PFSK-1 (cell line): Measurements from ENCODE around the gene FAM120B.

Experiments
- FOXP2 ChIP-seq: optimal IDR thresholded peaks from 2 replicates; pipeline ENCODE3; 2011; ENCODE audit warnings: borderline replicate concordance, control low read depth, inconsistent platforms; ENCODE audit not compliant: insufficient read depth; ENCODE audit errors: extremely low read length, extremely low read depth
- POLR2AphosphoS5 ChIP-seq: IDR thresholded peaks from 2 replicates; pipeline ENCODE4 v1.6.1; 2012; ENCODE audit warnings: low read depth, mild to moderate bottlenecking, control low read depth, low read length, moderate library complexity
- REST ChIP-seq, 2 experiments: IDR thresholded peaks; 2 replicates each; pipeline versions ENCODE4 v1.6.1 to v1.8.0; 2011 to 2012; ENCODE audit warnings: low read depth in 2 of 2, low read length in 2 of 2, control low read depth in 1 of 2, inconsistent platforms in 1 of 2, mild to moderate bottlenecking in 1 of 2, moderate library complexity in 1 of 2; ENCODE audit not compliant: insufficient read depth in 1 of 2
- SIN3A ChIP-seq: IDR thresholded peaks from 2 replicates; pipeline ENCODE4 v1.6.1; 2012; ENCODE audit warnings: mild to moderate bottlenecking, low read length, moderate library complexity, borderline replicate concordance; ENCODE audit not compliant: insufficient read depth
- TAF1 ChIP-seq: IDR thresholded peaks from 2 replicates; pipeline ENCODE4 v1.6.1; 2012; ENCODE audit warnings: low read length, control low read depth, borderline replicate concordance; ENCODE audit not compliant: insufficient read depth

Gene FAM120B

GRCh38 chr6:170370416-170370815, 63.9 kb downstream of the FAM120B start:
- no peak for TF ChIP-seq FOXP2
- TF ChIP-seq SIN3A = no peak
- TF ChIP-seq TAF1 = no peak
- no peak for TF ChIP-seq REST (IDR thresholded peaks at IDR 0.05; ENCODE audit: insufficient read depth in 1 of 2, low read depth in 2 of 2, low read length in 2 of 2)
- TF ChIP-seq POLR2AphosphoS5 = no peak

GRCh38 chr6:170371080-170371479, 64.5 kb downstream of the FAM120B start:
- TF ChIP-seq REST (IDR thresholded peaks at IDR 0.05; ENCODE audit: insufficient read depth in 1 of 2, low read depth in 2 of 2, low read length in 2 of 2) = no peak
- TF ChIP-seq SIN3A = no peak
- TF ChIP-seq POLR2AphosphoS5 = no peak
- no peak for TF ChIP-seq FOXP2
- TF ChIP-seq TAF1 = no peak

DNA sequence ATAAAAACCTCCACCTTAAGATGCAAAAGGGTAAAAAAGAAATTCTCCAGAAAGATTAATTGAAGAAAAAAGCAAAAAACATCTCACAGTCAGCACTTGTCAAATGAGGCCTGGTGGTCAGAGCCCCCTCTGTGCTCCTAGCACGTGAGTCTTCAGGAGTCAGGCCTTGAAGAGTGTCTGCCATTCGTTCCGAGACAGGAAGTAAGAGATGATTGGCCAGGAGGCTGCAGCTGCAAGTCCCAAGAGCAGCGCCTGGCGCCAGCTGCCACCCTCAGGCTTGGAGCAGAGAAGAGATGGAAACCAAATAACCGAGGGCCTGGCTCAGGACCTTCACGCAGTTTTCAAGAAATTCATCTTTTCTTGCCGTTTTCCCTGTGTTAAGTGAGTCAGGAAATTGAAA, 65.0 kb downstream of the FAM120B start:
- no peak for TF ChIP-seq REST (IDR thresholded peaks at IDR 0.05; ENCODE audit: insufficient read depth in 1 of 2, low read depth in 2 of 2, low read length in 2 of 2)
- no peak for TF ChIP-seq FOXP2
- no peak for TF ChIP-seq TAF1
- no peak for TF ChIP-seq POLR2AphosphoS5
- no peak for TF ChIP-seq SIN3A

GRCh38 chr6:170372380-170373325, 66.1 kb downstream of the FAM120B start:
- TF ChIP-seq FOXP2 (no peak), SIN3A (no peak), TAF1 (no peak), REST (IDR thresholded peaks at IDR 0.05; ENCODE audit: insufficient read depth in 1 of 2, low read depth in 2 of 2, low read length in 2 of 2) (no peak), POLR2AphosphoS5 (no peak)
